GM21825 (cell line): ENCODE data around the gene RBM5.

ENCODE experiments used
- ATAC-seq: cut with Tn5 transposase; IDR thresholded peaks from one replicate; pipeline ENCODE4 v1.9.1; 2021; ENCODE audit warnings: mild to moderate bottlenecking, moderate library complexity; ENCODE audit not compliant: unreplicated experiment

Gene RBM5

DNA sequence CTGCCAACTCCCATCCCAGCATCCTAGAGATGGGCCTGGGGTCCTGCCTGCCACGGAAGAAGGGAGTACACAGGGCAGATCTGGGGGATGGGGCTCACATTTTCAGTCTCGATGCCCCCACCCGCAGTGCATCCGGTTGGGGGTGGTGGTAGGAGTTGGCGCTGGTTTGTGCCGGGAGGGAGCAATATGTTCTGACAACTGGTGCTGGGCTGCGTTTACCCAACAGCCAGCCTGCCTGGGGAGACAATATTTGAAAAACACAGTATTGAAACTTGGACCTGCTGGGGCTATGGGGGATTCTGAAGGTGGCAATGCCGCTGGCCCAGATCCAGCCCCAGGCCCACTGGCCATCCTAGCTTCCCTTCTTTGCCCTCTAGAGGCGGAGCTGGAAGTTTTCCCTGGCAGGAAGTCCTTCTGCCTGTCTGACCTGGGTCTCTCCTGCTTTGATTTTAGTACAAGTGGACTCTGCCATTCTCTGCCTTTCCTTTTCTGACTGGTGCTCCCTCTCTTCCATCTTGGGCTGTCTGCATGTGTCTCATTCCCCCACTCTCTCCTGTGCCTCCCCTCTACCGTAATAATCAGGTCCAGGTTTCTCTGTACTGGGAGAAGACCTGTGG lies 69.9 kb downstream of the RBM5 start:
- ATAC-seq, result no peak

DNA sequence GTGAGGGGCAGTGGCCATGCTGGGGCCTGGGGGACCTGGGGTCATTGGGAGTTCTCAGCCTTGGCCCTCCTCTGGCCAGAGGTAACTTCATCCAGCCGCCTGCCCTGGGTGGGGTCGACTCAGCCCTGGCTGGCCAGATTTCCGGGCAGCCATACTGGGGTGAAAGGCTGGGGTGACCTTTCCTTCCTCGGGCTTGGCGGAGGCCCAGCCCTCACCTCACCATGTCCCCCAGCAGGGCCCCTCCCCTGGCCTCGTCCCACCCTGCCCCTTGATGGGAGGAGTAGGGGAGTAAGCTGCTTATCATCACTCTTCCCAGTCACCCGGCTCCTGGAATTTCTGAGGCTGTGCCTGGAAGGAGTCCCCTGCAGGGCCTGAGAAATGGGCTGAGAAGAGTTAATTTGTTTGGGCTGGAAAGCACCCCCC lies 71.9 kb downstream of the RBM5 start:
- ATAC-seq, result no peak

DNA sequence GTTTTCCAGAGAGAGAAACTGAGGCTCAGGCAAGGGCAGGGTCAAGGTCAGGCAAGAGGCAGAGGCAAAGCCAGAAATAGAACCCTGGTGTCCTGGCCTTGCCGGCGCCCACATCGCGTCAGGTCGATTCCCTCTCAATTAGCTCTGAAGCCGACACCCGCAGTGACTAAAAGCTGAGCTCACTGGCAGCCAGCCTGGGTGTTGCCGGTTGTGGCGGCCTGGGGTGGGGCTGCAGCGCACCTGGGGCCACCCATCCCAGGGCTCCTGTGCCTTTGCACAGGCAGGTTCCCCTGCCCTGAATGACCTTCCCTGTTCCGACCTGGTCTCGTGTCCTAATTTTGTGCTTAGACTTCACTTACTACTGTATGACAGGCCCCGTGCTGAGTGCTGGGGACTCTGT lies 72.6 kb downstream of the RBM5 start:
- no peak for ATAC-seq

DNA sequence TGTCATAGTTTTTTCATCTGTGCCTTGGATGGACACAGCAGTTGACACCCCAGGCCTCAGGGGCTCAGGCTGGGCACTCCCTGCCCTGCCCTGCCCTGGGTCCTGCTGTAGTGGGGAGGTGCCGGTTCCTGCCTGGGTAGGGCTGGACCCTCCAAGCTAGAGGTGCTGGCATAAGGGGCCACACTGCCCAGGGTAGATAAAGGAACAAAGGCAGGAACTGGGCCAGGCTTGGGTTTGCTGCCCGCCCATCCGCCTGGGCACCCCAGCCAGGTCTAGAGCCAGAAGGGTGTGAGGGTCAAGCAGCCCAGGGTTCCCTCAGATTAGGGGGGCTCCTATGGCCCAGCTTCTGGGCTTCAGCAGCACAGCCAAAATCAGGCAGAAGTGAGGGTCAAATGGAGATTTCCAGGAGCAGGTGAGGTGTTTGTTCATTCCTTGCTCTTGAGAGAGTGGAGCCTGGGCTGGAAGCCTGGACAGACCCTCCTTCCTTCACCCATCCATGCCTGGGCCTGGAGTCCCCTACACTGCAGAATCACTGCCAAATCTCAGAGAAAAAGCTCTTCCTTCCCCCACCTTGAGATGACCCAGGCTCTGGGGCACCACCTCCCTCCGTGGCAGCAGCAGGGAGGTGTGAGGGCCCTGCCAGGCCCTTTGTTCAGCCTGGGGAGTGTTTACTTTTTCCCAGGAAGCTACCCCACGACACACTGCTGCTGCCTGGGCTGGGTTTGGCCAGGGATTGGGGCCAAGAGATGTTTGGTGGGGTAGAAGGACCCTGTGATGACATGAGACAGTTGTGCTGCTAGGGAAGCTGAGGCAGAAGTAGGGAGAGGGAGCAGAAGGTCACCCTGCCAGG lies 73.5 kb downstream of the RBM5 start:
- ATAC-seq, result no peak

DNA sequence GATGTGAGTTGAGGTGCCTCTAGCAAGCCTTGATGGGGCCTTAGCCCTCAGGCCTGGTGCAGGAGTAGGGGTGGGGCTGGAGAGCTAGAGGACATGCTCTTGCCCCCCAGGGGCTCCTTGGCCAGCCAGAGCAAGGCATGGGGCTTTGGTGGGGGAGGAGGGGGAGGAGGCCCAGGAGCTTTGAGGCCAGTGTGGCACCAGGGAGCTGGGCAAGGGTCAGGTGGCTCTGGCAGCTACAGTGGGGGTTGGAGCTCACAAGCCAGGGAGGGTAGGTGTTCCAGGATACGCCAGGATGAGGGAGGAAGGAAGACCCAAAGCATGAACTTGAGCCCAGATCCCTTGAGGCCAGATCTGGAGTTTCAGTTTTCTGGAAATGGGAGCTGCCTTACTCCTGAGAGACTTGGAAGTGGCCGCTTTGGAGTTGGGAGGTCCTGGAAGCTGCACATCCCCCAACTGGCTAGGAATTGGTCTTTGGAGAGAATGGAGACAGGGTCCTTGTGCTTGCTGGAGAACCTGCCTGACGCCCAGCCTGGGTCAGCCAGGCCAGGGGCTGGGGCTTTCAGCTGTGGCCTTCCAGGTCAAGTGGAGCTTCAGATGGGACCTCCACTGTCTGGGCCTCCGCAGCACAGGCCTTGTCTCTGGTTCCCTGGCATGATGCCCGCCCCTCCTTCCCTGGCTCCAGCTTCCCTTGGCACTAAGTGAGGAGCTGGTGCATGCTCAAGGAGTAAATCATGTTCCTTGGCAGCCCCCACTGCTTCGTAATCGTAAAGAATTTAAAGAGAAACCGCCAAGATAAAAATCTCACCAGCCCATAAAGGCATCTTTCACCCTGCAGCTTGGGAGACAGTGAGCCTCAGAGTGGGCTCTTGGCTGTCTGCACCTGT lies 75.1 kb downstream of the RBM5 start:
- ATAC-seq, result no peak

DNA sequence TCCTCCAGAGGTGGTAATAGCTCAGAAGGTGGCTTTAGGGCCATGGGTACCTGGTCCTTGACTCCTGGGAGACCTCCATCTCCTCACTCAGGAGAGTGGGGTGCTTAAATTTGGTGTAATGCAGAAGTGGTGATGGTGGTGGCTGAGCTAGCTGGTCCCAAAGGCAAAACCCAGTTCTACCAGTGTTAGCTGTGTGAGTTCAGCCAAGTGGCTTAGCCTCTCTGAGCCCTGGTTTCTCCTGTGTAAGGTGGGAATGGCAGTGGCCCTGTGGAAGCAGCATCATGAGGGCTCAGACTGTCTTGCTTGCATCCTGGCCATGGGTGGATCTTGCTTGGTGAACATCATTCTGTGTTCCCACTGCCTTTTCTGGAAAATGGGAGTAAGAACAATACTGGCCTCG lies 75.8 kb downstream of the RBM5 start:
- no peak for ATAC-seq

DNA sequence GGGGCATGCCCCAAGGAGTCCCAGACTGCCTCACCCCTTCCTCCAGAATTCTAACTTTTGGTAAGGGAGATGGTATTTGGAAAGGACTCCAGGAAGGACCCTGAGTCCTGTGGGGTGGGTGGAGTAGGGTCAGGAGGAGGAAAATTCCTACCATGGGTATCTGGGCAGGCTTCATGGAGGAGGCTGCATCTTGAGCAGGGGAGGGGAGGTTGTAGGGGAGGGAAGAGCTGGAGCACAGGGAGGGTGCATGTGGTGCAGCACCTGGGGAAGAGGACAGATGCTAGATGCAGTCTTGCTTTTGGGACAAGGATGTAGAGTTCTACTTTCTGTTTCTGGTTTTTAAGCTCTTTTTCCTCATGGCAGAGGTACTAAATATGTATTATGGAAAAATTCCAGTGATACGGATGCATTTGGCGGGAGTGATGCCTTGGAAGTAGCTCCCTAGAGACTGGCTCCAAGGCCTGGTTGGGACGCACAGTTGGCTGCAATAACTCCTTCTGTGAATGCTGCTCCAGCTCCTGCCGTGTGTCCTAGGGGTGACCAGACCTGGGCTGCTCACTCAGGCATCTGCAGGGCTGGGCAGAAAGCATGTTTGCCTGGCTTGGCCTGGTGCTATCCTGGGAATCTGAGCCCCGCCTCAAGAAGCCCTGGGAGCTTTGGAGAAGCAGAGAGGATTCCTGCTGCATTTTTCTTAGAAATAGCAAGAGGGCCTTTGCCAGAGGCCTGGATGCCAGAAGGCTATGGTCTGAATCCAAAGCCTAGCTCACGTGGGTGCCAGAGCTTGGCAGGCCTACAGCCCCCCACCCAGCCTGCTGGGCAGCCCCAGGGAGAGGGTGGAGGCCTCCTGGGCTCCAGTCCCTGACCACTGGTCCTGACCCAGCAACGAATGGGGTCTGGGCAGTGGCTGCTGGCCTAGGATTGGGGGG lies 76.5 kb downstream of the RBM5 start:
- ATAC-seq, result no peak

DNA sequence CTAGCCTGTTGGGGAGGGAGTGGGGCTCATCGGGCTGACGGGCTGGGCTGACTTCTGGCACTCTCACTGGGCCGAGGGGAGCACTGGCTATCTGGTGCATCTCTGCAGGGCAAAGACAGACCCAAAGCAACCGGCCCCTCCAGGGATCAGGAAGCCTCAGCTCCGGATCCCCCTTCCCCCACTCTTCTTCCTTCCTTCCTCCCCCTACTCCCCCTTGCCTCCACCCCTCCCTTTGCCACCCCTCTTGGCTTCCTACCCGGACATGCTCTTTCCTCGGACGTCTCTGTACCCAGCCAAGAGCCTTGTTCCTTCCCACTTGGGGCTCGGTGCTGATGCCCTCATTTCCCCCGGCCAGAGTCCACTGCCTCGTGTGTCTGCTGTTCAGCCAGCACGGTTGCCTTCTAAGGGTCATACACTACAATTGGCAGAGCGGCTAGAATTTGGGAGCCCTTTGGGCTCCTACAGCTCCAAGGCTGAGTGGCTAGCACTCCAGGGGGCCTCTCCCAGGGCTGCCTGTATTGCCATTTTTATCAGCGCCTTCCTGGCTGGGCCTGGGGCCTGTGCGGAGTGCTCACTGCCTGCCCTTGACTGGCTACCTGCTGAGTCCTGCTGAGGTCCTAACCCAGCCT lies 77.3 kb downstream of the RBM5 start:
- no peak for ATAC-seq

DNA sequence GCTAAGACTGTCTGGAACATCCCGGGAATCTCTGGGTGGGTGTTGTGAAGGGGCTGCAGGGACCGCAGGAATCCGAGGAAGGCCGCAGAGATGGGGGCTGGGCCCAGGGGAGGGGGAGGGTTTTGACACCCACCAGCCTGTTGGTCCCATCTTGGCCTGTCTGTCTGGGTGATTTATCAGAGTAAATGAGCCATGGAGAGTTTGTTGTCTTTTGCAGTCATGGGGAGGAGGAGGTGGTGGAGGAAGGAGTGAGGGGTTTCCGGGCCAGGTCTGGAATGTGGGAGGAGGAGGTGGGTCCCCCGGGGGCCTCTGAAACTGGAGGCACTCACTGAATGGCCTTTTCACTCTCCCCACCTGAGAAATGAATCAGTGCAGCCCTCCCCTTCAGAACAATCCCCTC lies 77.9 kb downstream of the RBM5 start:
- ATAC-seq, result no peak

DNA sequence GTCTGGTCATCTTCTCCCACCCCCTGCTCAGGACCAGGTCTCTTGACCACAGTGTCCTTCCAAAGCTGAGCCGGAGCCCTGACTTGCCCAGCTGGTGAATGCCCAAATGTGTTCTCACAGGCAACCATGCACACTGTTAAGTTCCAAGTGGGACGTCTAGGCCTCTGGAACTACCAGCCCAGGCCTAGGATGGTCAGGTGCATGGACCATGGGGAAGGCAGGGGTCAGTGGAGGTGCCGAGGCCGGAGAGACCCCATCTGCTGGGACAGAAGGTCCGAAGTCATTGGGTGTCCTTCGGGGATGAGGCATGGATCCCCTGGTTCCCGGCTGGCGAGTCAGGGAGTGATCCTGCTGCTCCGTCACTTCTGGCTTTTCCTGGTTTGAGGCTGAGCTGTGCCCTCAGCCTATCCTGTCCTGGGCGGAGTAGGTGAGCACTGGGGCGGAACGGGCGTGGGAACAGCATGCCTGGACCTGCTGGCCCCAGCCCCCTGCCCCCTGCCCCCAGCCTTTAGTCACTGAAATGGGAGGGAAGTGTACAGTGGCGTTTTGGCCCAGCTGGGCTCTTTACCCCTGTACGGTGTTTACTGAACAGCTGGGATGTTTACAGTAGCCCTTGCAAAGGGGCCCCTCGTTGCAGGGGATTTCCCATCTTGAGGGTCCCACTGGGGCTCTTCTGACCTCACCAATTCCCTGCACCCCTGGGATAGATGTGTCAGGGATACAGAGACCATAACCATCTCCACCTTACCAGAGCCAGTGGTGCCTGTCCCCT lies 78.5 kb downstream of the RBM5 start:
- ATAC-seq, result no peak

DNA sequence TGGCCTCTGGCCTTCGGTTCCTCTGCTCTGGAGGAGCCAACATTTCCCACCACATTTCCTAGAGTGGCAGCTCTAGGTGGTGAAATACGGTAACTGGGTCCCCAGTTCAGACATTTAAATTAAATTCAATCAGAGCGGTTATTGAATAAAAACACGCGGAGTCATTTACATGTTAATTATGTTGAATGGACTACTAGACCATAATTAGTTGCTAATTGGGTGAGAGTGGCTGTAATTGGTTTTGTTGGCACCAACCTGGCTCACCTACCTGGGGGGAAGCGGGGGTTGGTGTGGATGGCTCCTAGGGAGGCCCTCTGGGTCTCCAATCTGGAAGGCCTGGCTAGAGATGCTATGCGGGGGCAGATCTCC lies 79.1 kb downstream of the RBM5 start:
- no peak for ATAC-seq

DNA sequence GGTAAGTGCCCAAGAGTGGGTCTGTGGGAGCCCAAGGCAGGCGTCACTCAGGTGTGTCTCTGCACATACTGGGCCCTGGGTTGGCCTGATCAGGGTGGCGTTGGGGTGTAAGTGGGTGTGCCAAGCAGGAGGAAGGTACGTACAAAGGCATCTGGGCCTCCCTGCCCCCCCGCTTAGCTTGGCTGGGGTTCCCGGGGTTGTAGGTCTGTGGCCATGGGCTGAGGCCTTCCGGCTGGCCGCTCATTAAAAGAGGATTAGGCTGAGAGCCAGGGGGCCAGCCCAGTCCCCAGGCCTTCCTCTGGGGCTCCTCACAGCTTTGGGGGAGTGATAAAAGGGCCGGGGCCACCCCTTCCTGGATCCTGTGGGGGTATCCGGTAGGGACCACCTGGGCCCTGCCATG lies 79.7 kb downstream of the RBM5 start:
- no peak for ATAC-seq
